Measurements from ENCODE around the gene DDX5. TPM values are rescaled to one million over a fixed set of nuclear protein-coding genes. Genes with fewer than 3 reads are reported as not detected.

DDX5 gene
- total and polyA plus RNA-seq, 2 of the 13 experiments (the other 11 are each of a cell fraction or from before 2014, with no cell fraction given): 503 to 684 TPM

DNA sequence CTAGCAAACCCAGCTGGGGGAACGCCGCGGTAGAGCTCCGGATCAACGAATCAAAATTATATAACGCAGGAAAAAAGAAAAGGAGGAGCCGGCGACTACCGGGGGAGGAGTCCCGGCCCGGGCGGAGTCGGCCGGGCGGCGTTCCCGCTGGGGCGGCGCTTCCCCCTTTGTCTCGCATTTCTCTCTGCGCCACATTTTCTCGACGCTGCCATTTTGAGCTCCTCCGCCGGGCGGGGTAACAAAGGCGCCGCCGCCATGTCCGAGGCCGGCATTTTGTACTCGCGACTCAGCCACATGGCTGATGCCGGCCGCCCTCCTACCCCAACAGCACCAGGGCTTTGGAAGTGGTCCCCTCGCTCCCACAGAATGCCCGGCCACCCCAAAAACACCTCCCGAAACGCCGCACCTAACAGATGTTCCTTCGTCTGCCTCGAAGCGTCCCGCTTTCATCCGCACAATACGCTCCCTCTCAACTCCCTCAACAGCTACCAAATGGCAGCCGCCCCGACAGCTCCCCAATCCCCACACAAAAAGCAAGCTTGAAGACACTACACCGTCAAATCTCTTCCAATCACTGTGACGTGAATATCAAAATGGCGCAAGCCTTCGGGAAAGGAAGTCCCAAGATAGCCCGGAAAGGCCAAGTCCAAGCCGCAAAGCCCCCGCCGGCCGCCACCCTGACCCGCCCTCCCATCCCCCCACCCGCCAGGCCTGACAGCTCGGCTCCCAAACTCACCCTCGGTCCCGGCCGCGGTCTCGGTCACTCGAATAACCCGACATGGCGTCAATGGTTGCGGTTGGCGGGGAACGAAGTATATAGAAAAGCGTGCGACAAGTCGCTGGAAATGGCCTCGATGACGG is 519 bp downstream of the DDX5 start (continued):
- TF ChIP-seq, protein P1, sequence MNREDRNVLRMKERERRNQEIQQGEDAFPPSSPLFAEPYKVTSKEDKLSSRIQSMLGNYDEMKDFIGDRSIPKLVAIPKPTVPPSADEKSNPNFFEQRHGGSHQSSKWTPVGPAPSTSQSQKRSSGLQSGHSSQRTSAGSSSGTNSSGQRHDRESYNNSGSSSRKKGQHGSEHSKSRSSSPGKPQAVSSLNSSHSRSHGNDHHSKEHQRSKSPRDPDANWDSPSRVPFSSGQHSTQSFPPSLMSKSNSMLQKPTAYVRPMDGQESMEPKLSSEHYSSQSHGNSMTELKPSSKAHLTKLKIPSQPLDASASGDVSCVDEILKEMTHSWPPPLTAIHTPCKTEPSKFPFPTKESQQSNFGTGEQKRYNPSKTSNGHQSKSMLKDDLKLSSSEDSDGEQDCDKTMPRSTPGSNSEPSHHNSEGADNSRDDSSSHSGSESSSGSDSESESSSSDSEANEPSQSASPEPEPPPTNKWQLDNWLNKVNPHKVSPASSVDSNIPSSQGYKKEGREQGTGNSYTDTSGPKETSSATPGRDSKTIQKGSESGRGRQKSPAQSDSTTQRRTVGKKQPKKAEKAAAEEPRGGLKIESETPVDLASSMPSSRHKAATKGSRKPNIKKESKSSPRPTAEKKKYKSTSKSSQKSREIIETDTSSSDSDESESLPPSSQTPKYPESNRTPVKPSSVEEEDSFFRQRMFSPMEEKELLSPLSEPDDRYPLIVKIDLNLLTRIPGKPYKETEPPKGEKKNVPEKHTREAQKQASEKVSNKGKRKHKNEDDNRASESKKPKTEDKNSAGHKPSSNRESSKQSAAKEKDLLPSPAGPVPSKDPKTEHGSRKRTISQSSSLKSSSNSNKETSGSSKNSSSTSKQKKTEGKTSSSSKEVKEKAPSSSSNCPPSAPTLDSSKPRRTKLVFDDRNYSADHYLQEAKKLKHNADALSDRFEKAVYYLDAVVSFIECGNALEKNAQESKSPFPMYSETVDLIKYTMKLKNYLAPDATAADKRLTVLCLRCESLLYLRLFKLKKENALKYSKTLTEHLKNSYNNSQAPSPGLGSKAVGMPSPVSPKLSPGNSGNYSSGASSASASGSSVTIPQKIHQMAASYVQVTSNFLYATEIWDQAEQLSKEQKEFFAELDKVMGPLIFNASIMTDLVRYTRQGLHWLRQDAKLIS (CRISPR knock-in tag; IDR thresholded peaks at IDR 0.05): no peak; the same call in 1 of the 2 replicates
- TF ChIP-seq TBL1XR1 (IDR thresholded peaks at IDR 0.05; ENCODE audit: borderline replicate concordance, low read length, partially characterized antibody): no peak
- peak; percentile 31; the same call in 1 of the 2 replicates for TF ChIP-seq ZSCAN9 (CRISPR knock-in tag; IDR thresholded peaks at IDR 0.05; ENCODE audit: borderline replicate concordance)
- 0 out of 2 replicates have a peak, but pooled peaks have one; percentile 37 for TF ChIP-seq GPN1 (CRISPR knock-in tag; IDR thresholded peaks at IDR 0.05; ENCODE audit: borderline replicate concordance)
- TF ChIP-seq, protein P2, sequence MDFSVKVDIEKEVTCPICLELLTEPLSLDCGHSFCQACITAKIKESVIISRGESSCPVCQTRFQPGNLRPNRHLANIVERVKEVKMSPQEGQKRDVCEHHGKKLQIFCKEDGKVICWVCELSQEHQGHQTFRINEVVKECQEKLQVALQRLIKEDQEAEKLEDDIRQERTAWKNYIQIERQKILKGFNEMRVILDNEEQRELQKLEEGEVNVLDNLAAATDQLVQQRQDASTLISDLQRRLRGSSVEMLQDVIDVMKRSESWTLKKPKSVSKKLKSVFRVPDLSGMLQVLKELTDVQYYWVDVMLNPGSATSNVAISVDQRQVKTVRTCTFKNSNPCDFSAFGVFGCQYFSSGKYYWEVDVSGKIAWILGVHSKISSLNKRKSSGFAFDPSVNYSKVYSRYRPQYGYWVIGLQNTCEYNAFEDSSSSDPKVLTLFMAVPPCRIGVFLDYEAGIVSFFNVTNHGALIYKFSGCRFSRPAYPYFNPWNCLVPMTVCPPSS (IDR thresholded peaks at IDR 0.05): no peak
- TF ChIP-seq SMARCE1 (IDR thresholded peaks at IDR 0.05; ENCODE audit: borderline replicate concordance): no peak
- TF ChIP-seq, protein P3, sequence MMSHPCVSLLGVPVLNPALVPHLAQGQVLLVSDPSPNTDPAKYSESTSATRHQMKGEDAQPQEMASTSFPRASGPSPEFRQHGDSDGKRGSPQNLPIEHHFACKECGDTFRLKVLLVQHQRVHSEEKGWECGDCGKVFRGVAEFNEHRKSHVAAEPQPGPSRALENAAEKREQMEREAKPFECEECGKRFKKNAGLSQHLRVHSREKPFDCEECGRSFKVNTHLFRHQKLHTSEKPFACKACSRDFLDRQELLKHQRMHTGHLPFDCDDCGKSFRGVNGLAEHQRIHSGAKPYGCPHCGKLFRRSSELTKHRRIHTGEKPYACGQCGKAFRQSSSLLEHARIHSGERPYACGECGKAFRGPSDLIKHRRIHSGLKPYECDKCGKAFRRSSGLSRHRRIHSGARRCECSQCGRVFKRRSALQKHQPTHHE (CRISPR knock-in tag; IDR thresholded peaks at IDR 0.05; ENCODE audit: borderline replicate concordance): no peak
- TF ChIP-seq, protein P4, sequence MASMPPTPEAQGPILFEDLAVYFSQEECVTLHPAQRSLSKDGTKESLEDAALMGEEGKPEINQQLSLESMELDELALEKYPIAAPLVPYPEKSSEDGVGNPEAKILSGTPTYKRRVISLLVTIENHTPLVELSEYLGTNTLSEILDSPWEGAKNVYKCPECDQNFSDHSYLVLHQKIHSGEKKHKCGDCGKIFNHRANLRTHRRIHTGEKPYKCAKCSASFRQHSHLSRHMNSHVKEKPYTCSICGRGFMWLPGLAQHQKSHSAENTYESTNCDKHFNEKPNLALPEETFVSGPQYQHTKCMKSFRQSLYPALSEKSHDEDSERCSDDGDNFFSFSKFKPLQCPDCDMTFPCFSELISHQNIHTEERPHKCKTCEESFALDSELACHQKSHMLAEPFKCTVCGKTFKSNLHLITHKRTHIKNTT (CRISPR knock-in tag; IDR thresholded peaks at IDR 0.05): no peak
- TF ChIP-seq, protein P5, sequence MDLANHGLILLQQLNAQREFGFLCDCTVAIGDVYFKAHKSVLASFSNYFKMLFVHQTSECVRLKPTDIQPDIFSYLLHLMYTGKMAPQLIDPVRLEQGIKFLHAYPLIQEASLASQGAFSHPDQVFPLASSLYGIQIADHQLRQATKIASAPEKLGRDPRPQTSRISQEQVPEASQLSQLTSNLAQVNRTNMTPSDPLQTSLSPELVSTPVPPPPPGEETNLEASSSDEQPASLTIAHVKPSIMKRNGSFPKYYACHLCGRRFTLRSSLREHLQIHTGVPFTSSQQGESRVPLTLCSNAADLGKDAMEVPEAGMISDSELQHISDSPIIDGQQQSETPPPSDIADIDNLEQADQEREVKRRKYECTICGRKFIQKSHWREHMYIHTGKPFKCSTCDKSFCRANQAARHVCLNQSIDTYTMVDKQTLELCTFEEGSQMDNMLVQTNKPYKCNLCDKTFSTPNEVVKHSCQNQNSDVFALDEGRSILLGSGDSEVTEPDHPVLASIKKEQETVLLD (CRISPR knock-in tag; IDR thresholded peaks at IDR 0.05; ENCODE audit: low read depth): no peak; the same call in 1 of the 2 replicates
- peak; percentile 43; the same call in 1 of the 2 replicates for TF ChIP-seq HES4 (CRISPR knock-in tag; IDR thresholded peaks at IDR 0.05; ENCODE audit: borderline replicate concordance)
- TF ChIP-seq, protein P6, sequence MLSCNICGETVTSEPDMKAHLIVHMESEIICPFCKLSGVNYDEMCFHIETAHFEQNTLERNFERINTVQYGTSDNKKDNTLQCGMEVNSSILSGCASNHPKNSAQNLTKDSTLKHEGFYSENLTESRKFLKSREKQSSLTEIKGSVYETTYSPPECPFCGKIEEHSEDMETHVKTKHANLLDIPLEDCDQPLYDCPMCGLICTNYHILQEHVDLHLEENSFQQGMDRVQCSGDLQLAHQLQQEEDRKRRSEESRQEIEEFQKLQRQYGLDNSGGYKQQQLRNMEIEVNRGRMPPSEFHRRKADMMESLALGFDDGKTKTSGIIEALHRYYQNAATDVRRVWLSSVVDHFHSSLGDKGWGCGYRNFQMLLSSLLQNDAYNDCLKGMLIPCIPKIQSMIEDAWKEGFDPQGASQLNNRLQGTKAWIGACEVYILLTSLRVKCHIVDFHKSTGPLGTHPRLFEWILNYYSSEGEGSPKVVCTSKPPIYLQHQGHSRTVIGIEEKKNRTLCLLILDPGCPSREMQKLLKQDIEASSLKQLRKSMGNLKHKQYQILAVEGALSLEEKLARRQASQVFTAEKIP (CRISPR knock-in tag; IDR thresholded peaks at IDR 0.05; ENCODE audit: borderline replicate concordance): no peak
- no peak for TF ChIP-seq SMC3 (IDR thresholded peaks at IDR 0.05; ENCODE audit: low read length)
- TF ChIP-seq POLR2AphosphoS2 (IDR thresholded peaks at IDR 0.05; ENCODE audit: low read depth, low read length): no peak
- peak; percentile 69; the same call in 1 of the 2 replicates for TF ChIP-seq ZSCAN21 (CRISPR knock-in tag; IDR thresholded peaks at IDR 0.05; ENCODE audit: borderline replicate concordance)

Data from HepG2 (cell line).